Astrocyte of the hippocampus (primary cell): ENCODE results near the gene LAMA4.

Experiments
- DNase-seq: peaks from one replicate; pipeline ENCODE4 v3.0.0; 2011; ENCODE audit warnings: low read depth, low spot score

Gene LAMA4

GRCh38 chr6:112241820-112242429, 12.4 kb downstream of the LAMA4 start:
- no peak for DNase-seq

GRCh38 chr6:112237595-112237994, 16.8 kb downstream of the LAMA4 start:
- DNase-seq: peak; percentile 84

DNA sequence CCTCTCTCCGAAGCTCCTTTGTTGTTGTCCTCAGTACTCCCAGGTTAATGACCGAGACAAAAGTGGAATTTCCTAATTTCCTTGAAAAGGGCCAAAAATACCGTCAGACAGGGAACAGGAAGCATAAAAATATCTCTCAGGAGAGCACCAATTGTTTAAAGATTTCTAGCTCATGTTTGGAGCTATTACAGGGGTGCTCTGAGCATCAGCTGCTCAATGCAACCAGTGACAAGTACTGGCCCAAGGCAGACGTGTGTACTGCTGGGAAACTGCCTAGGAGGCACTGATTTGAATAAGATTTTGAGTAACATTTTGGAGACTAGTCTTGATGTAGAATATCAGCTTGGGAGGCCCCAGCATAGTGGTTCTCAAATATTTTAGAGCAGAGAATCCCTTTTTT, 17.3 kb downstream of the LAMA4 start:
- no peak for DNase-seq

DNA sequence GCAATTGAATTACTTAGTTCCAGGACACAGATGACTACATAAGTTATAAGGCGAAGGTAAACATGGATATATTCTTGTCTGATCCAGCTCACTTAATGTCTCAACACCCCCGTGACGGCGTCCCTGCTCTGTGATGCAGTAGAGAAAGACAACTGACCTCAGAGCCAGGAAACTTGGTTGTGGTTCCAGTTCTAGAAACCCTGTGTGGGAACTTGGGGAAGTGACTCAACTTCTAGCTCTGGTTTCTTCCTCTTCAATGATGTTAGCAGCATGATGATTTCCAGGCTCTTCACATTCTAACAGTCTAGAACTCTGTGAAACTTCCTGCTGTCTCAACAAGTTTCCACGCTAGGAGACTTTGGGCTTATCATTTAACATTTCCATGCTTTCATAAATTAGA, 18.4 kb downstream of the LAMA4 start:
- DNase-seq: no peak

DNA sequence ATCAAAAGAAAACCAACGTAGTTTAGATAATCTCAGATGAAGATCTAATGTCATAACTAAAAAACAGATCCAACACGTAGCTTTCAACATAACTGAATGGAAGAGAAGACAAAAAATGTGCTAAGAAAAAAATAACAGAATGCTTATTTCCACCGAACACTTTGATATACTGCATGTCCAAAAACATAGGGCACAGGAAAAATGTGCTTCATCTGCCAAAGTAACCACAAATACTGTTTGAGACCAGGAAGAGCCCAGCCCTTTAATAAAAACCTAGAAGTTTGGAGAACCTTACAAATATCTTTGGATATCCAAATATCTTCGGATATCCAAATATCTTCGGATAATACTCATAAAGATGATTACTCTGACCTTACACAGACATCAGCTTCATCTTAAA, 19.8 kb downstream of the LAMA4 start:
- peak; percentile 51 for DNase-seq

DNA sequence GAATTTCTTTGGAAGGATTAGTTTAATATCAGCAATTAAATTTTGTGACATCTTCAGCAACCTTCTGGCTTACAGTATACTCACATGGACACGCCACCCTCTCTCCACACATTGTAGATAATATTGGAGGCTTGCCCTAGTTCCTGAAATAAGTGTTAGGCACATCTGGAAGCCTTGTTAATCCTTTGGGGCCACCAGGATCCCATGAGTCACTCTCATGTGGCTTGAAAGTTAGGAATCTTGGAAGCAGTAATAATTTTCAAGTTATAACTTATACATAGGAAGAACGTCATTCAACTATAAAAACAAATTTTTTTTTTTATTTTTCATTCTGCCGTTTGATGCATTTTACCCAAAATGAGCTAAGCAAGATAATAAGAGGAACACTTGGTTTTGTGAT, 20.5 kb downstream of the LAMA4 start:
- no peak for DNase-seq

DNA sequence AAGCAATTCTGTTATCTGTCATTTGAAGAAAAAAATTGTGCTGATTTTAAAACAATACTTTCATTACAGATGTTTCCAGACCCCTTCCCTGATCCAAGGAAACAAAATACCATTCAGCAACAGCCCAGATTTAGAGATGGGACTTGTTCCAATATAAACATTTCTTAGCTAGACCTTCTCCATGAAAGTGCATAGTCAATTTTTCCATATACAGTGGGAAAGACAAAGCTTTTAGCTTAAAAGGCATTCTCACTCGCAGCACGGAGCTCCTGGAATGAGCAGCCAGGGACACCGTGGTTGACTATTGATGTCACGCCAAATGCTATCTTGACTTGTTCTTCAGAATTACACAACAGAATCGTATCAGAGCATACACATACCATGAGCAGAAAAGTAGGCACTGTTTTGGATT, 21.5 kb downstream of the LAMA4 start:
- peak; percentile 86 for DNase-seq

- no peak for DNase-seq
These were observed 22.7 kb downstream of the LAMA4 start for GRCh38 chr6:112231594-112232060.

DNA sequence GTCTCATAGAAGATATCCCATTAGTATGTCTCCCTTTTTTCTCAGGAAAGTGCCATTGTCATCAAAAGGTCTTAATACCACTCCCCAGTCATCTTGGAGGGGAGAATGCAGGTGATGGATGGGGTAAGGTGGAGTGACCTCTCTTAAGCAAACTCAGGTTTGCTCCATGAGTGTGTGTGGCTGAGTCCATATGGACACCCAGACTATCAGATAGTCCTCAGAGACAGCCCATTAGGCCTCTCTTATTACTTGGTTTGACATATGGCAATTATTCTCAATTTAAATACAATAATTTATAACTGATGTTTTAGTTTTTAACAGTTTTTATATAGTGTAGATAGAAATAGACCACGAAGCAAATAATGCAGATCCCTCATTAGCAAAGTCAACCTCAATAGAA, 23.2 kb downstream of the LAMA4 start:
- DNase-seq: no peak

DNA sequence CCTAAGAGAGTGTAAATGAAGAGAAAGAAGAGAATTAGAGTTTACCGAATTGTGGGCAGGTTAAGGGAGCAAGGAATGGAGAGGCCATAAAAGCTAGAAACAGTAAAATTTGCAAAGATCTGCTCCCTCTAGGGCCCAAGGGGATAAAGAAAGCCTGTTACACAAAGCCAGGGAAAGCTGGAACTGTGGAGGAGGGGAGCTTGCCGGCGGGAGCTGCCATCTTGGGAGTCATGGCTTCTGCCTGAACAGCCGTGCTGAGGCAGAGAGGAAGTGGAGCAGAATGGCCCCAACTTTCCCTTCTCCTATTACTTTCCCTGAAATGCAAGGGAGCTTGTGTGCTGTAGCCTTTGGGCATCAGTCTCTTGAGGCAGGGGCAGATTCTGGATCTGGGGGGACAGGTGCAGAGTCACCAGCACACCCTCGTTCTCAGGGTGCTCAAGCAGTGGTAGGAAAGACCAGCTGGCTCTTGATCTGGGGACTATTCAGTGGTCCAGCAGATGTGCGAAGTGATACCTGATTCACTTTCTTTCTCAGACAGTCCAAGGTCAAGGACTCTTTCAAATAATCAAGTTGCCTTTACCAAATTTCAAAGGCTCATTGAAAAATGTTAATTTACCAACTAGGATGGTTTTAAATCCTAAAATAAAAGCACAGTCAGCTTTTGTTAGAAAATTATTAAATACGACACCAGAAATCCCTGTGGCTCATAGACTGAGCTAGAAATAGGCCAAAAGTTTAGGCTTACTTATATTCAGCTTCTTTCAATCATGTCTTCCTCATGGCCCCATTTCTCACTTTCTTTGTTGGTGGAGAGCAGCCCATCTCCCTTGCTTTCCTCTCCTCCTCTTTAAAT, 25.7 kb downstream of the LAMA4 start:
- no peak for DNase-seq

DNA sequence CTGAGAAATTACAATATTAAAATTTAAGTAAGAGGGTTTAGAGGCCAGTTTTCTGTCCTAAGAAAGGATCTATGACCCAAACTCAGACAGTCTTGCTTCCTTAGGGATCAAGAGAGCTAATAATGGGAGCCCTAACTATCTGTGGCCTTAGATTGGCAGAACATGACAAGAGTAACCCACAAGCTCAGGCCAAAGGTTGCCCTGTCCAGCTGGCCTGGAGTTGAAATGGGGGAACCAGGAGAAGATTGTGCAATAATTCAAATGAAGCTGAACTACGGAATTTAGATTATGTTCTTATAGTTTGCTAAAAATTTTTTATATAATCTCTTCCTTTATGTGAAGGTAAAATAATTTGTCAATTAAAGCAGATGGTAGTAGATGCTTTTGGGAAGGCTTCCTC, 26.4 kb downstream of the LAMA4 start:
- DNase-seq: no peak

DNA sequence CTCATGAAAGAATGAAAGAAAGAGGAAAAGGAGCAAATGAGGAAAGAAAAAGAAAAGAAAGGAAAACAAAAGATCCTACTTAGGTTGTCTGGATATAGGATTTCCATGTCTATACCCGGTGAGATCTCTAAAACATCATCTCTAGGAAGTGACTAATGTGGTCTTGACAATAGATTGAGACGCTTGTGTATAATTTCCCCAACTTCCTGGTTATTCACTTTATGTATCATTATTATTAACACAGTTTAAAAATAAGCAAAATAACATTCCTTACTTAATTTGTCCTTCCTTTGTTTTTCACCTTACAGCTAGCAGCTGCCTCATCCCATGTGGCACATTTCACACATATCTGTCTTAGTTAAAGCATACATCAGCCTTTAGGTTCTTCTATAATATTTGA, 27.0 kb downstream of the LAMA4 start:
- no peak for DNase-seq

DNA sequence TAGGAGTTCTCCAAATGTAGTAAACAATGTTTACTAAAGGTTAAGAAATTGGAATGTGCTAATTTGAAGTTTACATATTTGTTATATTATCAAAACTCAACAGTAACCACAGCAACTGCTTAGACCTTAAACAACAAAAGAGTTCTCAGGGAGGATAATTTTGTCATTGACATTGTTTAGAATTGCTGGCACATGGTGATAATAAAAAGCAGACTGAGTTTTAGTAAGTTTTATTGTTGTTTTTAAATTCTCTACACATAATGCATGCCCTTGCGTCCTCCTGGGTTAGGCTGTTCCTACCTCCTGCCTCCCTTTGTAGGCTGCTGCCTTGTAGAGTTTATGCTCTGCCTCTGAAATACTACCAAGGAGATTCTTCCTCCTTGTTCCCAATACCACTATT, 28.7 kb downstream of the LAMA4 start:
- no peak for DNase-seq

- DNase-seq: no peak
These were observed 30.3 kb downstream of the LAMA4 start for GRCh38 chr6:112224088-112224487.

- peak; percentile 62 for DNase-seq
These were observed 31.1 kb downstream of the LAMA4 start for GRCh38 chr6:112223070-112223861.

DNA sequence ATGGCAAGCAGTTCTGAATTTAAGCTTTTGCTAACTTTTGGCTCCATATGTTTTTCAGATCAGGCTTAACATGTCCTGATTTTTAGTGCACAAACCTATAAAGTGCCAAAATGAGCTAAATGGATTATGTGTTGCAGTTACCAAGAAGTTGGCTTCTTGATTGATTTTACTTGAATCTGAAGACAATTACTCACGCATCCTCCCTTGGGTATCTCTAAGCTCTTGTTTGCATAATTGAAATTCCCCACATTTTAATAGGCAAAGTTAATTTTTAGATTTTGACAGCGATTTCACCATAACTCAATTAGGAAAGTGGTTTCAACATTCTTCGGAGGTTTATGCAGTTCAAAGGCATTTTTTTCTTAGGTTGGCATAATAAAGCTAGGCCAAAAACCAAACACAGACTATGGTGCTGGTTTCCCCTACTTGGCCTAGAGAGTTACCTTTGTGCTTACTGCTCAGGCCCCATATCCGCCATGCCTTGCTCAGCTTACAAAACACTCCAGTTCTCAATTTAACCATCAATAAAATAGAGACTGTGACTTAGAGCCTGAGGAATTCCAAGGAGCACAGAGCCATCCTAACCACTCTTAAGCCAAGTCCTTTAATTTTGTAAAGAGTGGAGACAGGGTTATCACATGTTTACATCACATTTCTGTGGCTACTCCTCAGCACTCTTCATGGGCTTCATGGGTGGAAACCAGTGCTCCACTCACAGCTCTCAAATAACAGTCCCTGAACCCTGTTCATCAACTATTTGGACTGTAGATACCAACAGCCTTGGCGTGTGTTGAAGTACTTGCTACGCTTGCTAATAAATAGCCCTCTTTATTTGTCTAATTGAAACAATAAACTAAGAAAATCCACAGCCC, 32.1 kb downstream of the LAMA4 start:
- DNase-seq: peak; percentile 68

DNA sequence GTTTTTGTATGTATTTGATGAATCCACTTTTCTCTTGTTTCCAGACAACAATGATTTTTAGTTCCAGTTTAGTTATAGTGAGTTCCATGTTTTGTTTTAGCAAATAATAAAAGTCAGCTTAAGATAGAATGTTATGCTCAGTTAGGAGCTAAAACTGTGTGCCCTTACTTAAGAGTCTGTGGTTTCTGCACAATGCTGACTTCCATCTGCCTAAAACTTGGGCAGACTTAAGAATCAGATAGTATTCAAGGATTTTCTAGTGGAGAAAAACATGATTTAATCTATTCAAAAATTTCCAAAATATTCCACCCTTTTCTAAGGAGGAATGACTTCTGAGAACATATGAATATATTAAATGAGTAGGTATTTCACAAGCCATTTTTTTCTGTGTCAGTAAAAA, 32.8 kb downstream of the LAMA4 start:
- no peak for DNase-seq

GRCh38 chr6:112218563-112218962, 35.8 kb downstream of the LAMA4 start:
- DNase-seq: peak; percentile 50

- DNase-seq: peak; percentile 64
These were observed 37.5 kb downstream of the LAMA4 start for GRCh38 chr6:112216662-112217551.
